NCI-H774 (cell line): Measurements from ENCODE around the gene ABCA13.
A peak's percentile ranks its signal among the peaks of the same experiment; 100 is the strongest.

ENCODE experiments used
- DNase-seq: peaks from one replicate; lab custom pipeline; 2025; lab: John Stamatoyannopoulos, UW

ABCA13 gene

GRCh38 chr7:48245751-48246472 is 74.7 kb downstream of the ABCA13 start:
- no peak for DNase-seq

- DNase-seq, result no peak
Observed at GRCh38 chr7:48249166-48249565, 77.9 kb downstream of the ABCA13 start.

DNA sequence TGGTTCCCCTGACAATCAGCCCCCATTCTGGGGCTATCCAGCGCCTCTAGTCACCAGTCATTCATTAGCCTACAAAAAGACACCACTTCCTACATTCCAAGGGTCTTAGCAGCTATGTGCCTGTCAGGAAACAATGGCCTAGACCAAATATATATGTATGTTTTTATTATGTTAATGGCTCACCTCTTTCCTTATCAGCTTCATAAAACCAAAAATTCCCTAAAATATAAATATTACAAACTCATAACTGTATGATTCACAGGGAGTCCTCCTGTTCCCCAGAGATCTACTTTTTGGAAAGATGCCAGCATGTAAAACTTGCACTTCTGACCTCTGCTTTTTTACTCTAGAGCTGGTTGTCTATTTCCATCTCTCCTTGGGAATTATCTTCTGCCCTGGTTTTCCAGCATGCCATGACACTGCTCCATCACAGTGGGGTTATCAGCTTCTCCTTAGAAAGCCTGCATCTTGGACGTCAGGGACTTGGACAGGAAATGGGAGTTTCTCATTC is 79.2 kb downstream of the ABCA13 start:
- no peak for DNase-seq

DNA sequence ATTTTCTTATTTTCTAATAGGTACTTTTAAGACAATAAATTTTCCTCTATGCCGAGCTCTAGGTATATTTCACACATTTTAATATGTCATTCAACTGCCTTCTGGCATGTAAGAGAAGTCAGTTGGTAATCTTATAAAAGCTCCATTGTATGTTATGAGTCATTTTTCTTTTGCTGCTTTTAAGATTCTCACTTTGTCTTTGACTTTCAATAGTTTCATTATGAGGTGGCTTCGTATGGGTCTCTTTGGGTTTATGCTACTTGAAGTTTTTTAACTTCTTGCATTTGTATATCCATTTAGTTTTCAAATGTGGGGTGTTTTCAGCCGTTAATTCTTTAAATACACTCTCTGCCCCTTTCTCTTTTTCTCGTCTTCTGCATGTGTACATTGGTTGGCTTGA is 80.5 kb downstream of the ABCA13 start:
- DNase-seq, result no peak

DNA sequence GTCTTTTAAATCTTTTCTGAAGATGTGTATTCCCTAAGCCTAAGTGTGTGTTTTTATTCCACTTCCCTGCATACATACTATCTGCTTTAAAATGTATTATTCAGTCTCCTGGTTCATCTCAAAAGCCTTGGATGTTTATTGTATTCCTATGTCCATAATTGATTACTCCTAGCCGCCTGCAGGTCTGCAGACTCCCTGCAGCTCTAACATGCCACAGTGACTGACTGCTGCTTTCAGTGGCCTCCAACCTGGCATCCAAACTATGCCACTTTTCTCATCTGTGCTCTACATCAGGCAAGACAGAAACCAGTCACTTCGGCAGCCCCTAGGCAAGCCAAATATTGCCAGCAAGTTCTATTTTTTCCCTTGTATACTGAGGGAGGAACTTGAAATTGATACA is 81.7 kb downstream of the ABCA13 start:
- DNase-seq, result no peak

- DNase-seq, result no peak
Observed at GRCh38 chr7:48255046-48255445, 83.8 kb downstream of the ABCA13 start.

GRCh38 chr7:48259463-48260280 is 88.4 kb downstream of the ABCA13 start:
- DNase-seq, result no peak

DNA sequence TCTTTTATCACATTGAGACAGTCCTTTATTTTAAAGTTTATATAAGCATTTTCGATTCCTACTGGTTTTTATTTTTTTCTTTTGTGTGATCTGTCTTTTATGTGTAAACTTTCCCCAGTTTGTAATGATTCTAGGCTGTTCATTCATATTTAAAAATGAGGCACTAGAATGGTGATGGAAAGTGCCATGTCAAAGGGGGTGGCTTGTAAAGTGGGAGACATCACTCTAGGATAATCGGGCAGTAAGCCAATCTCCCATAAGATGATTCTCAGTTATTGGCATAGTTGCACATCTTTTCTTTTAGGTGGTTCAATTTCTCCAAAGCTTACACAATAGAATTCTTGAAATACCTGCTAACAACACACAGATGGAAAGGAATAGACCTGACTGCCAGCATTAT is 90.4 kb downstream of the ABCA13 start:
- no peak for DNase-seq

DNA sequence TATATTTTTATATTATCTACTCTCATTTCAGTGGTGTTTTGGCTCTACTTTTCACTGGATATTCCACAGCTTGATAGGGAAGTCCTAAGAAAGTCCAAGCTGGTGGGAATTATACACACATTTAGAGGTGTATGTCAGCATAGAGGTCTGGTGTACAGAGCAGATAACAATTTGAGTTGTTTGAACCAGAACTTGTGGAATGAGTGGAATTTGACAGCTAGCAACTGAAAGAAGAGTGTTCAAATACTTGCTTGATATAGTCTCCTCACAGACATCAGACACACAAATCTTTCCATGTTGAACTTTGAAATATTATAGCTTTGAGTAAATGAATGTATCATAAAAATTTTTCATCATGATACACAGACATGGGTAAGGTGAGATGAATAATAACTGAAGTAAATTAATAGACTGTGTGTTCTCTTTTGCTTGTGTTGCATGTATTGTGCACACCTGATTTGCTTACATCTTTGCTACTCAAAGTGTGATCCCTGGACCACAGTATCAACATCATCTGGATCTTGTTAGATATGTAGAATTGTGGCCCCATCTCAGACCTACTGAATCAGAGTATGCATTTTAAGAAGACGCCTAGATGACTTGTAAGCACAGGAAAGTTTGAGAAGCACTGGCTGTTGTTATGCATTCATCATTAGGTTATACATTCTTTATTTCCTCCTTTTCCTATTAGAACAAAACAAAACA is 91.5 kb downstream of the ABCA13 start:
- no peak for DNase-seq

GRCh38 chr7:48263311-48263650 is 92.0 kb downstream of the ABCA13 start:
- no peak for DNase-seq

DNA sequence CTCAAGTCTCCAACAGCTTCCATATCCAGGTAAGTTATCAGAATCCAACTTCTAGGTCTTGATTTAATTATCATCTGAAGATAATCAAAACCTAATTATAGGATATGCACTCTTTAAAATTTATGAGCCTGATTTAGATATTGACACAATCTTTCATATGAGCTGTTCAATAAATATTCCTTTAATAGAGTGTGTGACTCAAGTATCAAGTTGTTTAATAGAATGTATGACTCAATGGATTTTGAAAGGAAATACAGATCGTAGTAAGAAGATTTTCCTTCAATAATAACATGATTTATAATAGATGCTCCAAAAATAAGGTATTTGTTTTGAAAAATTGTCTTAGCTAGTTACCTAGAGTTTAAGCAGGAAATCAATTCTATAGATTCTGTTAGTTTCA is 97.8 kb downstream of the ABCA13 start:
- DNase-seq, result no peak

GRCh38 chr7:48274662-48275061 is 103.4 kb downstream of the ABCA13 start:
- no peak for DNase-seq

GRCh38 chr7:48279420-48279819 is 108.2 kb downstream of the ABCA13 start:
- DNase-seq, result no peak

DNA sequence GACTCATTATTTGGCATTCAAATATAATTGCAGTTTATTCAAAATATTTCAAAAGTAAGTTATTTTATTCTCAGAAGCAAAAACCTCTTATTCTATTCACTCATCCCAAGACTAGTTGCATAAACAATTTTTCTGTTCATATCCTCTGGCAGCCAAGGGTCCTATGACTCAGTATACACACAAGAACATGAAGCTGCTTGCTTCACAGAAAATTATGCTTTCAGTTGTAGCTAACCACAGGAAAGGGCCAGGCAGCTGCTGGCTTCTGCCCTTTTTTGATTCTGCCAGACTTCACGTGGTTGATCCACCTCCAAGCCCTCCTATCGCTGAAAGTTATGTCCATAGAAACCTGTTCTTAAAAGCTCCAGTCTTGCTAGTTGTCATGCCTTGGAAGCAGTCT is 108.8 kb downstream of the ABCA13 start:
- DNase-seq, result no peak

DNA sequence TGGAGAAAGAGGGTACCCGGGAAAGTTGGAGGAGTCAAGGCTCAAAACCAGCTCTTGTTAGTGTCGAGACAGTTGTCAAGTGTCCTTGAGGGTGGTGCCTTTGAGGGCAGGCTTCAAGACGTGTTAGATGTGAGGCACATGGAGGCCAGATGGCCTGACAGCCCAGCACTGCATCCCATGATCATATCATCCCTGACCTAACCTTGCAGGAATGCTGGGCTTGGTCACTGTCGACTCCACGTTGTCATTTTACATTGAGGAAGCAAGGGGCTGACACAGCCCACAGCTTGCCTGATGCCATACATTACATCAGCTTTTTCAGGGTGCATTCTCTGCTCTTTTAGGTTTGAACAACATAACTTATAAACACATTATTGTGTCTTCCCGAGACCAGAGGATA is 114.1 kb downstream of the ABCA13 start:
- no peak for DNase-seq

GRCh38 chr7:48286836-48287235 is 115.6 kb downstream of the ABCA13 start:
- no peak for DNase-seq

DNA sequence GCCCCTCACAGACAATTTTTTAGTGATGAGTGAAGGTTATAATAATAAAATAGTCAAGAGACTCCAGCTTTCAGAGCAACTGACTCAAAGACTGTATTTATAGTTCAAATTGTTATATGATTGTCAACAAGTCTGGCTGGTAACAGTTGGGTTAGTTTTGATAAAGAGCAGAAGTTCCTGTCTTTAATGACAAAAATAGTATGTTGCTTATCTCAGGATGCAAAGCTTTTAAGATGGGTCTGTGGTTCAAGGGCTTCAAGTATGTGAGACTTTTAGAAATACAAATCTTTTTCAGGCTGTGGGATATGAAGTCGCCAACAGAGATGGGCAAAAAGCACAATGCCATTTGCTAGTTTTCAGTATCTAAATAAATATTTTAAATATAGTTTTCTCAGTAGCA is 118.4 kb downstream of the ABCA13 start:
- DNase-seq, result no peak

GRCh38 chr7:48292949-48293348 is 121.7 kb downstream of the ABCA13 start:
- DNase-seq, result no peak

- DNase-seq, result no peak
Observed at GRCh38 chr7:48295296-48295971, 124.2 kb downstream of the ABCA13 start.

DNA sequence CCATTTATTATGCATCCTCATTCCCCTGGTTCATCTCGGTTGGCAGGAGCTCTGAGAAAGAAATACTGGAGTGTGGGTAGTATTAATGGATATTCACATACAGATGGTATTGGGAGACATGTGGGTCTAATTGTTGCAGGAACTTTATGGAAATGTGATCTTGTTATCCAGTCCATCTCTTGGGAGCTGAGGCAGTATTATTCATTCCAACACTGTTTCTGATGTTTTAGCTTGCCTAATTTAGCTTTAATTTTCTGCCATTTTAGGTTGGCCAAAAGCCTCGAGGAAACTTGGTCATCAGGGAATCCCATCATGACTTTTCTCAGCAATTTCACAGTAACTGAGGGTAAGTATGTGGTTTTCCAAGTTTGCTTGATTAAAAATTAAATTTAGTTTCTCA is 125.7 kb downstream of the ABCA13 start:
- no peak for DNase-seq

- DNase-seq, result no peak
Observed at GRCh38 chr7:48298779-48299178, 127.5 kb downstream of the ABCA13 start.

- DNase-seq, result peak; percentile 60
Observed at GRCh38 chr7:48299580-48300169, 128.4 kb downstream of the ABCA13 start.
